ENCODE data around the gene NUP50. TPM values are rescaled to one million over a fixed set of nuclear protein-coding genes. Genes with fewer than 3 reads are reported as not detected.

NUP50 gene
- total and polyA plus RNA-seq, 2 of the 13 experiments (the other 11 are each of a cell fraction or from before 2014, with no cell fraction given) = 14.2 to 52.4 TPM

DNA sequence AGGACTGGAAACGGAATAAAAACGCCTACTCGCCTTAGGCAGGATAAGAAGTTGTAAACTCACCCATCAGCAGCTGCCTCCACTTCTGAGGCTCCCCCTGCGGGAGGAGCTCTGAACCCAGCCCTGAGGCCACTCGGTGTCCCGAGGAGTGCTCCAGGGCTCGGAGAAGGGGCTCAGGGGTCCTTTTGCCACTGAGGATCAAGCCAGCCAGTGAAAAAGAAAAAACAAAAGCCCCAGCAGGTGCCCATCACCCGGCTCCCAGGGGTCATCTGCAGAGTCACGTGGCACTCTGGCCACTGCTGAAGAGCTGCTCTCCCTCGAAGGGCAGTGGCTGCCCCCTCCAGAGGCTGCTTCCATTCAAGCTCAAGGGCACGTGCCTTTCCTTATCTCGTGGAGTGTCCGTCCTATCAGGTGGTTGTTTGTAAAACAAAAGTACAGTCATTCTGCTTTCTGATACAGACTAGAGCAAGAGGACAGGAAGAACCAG lies 29.0 kb downstream of the NUP50 start (continued):
- TF ChIP-seq AKAP8 (CRISPR knock-in tag; IDR thresholded peaks at IDR 0.05) (no peak), POGK (CRISPR knock-in tag; conservative IDR thresholded peaks at IDR 0.05) (no peak), HNRNPK (IDR thresholded peaks at IDR 0.05; ENCODE audit: low read depth, low read length, poor library complexity, severe bottlenecking) (no peak), ZNF724P (CRISPR knock-in tag; IDR thresholded peaks at IDR 0.05; ENCODE audit: borderline replicate concordance) (no peak), SP4 (CRISPR knock-in tag; IDR thresholded peaks at IDR 0.05) (no peak), FOSL2 (CRISPR knock-in tag; IDR thresholded peaks at IDR 0.05) (peak; percentile 47), GMEB2 (CRISPR knock-in tag; IDR thresholded peaks at IDR 0.05; ENCODE audit: low read depth) (no peak), TARDBP (CRISPR knock-in tag; IDR thresholded peaks at IDR 0.05) (peak; percentile 16; the same call in 1 of the 2 replicates), BHLHE40 (IDR thresholded peaks at IDR 0.05; ENCODE audit: low read length) (peak; percentile 84), TRIM22 (IDR thresholded peaks at IDR 0.05) (no peak), ZNF496 (CRISPR knock-in tag; IDR thresholded peaks at IDR 0.05; ENCODE audit: insufficient replicate concordance) (no peak), MTA1 (CRISPR knock-in tag; IDR thresholded peaks at IDR 0.05; ENCODE audit: borderline replicate concordance) (no peak), ZNF317 (CRISPR knock-in tag; IDR thresholded peaks at IDR 0.05) (no peak), NFYC (CRISPR knock-in tag; IDR thresholded peaks at IDR 0.05) (0 out of 2 replicates have a peak, but pooled peaks have one; percentile 28), ZFP1 (CRISPR knock-in tag; IDR thresholded peaks at IDR 0.05) (no peak), ZNF781 (CRISPR knock-in tag; IDR thresholded peaks at IDR 0.05; ENCODE audit: borderline replicate concordance, not compliant biosample characterization) (no peak)
- TF ChIP-seq, protein P1, sequence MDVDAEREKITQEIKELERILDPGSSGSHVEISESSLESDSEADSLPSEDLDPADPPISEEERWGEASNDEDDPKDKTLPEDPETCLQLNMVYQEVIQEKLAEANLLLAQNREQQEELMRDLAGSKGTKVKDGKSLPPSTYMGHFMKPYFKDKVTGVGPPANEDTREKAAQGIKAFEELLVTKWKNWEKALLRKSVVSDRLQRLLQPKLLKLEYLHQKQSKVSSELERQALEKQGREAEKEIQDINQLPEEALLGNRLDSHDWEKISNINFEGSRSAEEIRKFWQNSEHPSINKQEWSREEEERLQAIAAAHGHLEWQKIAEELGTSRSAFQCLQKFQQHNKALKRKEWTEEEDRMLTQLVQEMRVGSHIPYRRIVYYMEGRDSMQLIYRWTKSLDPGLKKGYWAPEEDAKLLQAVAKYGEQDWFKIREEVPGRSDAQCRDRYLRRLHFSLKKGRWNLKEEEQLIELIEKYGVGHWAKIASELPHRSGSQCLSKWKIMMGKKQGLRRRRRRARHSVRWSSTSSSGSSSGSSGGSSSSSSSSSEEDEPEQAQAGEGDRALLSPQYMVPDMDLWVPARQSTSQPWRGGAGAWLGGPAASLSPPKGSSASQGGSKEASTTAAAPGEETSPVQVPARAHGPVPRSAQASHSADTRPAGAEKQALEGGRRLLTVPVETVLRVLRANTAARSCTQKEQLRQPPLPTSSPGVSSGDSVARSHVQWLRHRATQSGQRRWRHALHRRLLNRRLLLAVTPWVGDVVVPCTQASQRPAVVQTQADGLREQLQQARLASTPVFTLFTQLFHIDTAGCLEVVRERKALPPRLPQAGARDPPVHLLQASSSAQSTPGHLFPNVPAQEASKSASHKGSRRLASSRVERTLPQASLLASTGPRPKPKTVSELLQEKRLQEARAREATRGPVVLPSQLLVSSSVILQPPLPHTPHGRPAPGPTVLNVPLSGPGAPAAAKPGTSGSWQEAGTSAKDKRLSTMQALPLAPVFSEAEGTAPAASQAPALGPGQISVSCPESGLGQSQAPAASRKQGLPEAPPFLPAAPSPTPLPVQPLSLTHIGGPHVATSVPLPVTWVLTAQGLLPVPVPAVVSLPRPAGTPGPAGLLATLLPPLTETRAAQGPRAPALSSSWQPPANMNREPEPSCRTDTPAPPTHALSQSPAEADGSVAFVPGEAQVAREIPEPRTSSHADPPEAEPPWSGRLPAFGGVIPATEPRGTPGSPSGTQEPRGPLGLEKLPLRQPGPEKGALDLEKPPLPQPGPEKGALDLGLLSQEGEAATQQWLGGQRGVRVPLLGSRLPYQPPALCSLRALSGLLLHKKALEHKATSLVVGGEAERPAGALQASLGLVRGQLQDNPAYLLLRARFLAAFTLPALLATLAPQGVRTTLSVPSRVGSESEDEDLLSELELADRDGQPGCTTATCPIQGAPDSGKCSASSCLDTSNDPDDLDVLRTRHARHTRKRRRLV (CRISPR knock-in tag; IDR thresholded peaks at IDR 0.05) = no peak
- TF ChIP-seq, protein P2, sequence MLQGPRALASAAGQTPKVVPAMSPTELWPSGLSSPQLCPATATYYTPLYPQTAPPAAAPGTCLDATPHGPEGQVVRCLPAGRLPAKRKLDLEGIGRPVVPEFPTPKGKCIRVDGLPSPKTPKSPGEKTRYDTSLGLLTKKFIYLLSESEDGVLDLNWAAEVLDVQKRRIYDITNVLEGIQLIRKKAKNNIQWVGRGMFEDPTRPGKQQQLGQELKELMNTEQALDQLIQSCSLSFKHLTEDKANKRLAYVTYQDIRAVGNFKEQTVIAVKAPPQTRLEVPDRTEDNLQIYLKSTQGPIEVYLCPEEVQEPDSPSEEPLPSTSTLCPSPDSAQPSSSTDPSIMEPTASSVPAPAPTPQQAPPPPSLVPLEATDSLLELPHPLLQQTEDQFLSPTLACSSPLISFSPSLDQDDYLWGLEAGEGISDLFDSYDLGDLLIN (CRISPR knock-in tag; IDR thresholded peaks at IDR 0.05; ENCODE audit: borderline replicate concordance) = no peak
